Activated naive CD4-positive, alpha-beta T cell treated with anti-CD3 and anti-CD28 coated beads, Interleukin-2, amount 10 ng/mL, durations not matched to agents 7 days and 5 days (primary cell): ENCODE results near the gene AFM.
A peak's percentile ranks its signal among the peaks of the same experiment; 100 is the strongest.

Source experiments
- CTCF ChIA-PET: fragments of 350-600 bp; sonication (Branson Sonifier 250); formaldehyde crosslinking; loops from one replicate; lab custom pipeline; 2021; ENCODE audit warnings: antibody characterized with exemption; lab: Charles Lee
- DNase-seq: peaks from one replicate; pipeline ENCODE4 v3.0.0-alpha.2; 2020
- H3K27ac Mint-ChIP-seq: one replicate; pipeline ENCODE4 v1.8.0; 2021; ENCODE audit warnings: mild to moderate bottlenecking, moderate library complexity, mixed read lengths
- H3K27me3 Mint-ChIP-seq: one replicate; pipeline ENCODE4 v1.8.0; 2021; ENCODE audit warnings: mild to moderate bottlenecking, mixed read lengths
- H3K36me3 Mint-ChIP-seq: one replicate; pipeline ENCODE4 v1.8.0; 2021; ENCODE audit warnings: mixed read lengths
- H3K4me1 Mint-ChIP-seq: one replicate; pipeline ENCODE4 v1.8.0; 2021; ENCODE audit warnings: mixed read lengths
- H3K4me3 Mint-ChIP-seq: one replicate; pipeline ENCODE4 v1.8.0; 2021; ENCODE audit warnings: mild to moderate bottlenecking, moderate library complexity, mixed read lengths
- H3K9me3 Mint-ChIP-seq: one replicate; pipeline ENCODE4 v1.8.0; 2021; ENCODE audit warnings: mixed read lengths

AFM gene

GRCh38 chr4:73458184-73459047, 23.1 kb upstream of the AFM start:
- no peaks in the 10 kb centered on the region for H3K36me3 Mint-ChIP-seq
- H3K9me3 Mint-ChIP-seq = no peaks in the 10 kb centered on the region
- no peak overlapping the region for H3K4me3 Mint-ChIP-seq
- peaks cover 4% of the 10 kb centered on the region for H3K27me3 Mint-ChIP-seq
- DNase-seq = no peak
- H3K27ac Mint-ChIP-seq = no peak overlapping the region
- H3K4me1 Mint-ChIP-seq = no peaks in the 10 kb centered on the region
- CTCF ChIA-PET = interaction anchor here (1.3 kb wide), 1 partner anchor 13 kb away, joined by 6 read pairs; no protein-coding TSS in a partner anchor

DNA sequence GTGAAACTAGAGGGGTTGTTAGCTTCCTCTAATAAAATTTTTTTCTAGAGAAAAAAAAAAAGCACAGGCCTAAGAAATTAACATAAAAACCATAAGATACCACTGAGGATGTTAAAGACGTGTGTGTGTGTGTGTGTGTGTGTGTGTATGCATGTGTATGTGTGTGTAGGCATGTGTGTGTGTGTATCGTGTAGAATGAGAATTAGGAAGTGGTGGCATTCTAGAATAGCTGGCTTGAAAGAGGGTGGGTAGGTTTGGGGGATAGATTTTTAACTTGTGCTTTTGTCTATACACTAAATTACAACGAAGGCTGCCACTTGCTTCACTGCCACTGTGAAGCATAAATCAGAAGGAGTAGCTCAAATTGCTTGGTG, 22.5 kb upstream of the AFM start:
- Mint-ChIP-seq H3K27me3 (peaks cover 4% of the 10 kb centered on the region), H3K27ac (no peak overlapping the region), H3K36me3 (no peaks in the 10 kb centered on the region), H3K4me1 (no peaks in the 10 kb centered on the region), H3K9me3 (no peaks in the 10 kb centered on the region), H3K4me3 (no peak overlapping the region)
- no peak for DNase-seq
- CTCF ChIA-PET = interaction anchor here (1.3 kb wide), 1 partner anchor 13 kb away, joined by 6 read pairs; no protein-coding TSS in a partner anchor

GRCh38 chr4:73460913-73461522, 20.5 kb upstream of the AFM start:
- Mint-ChIP-seq H3K4me1 (no peaks in the 10 kb centered on the region), H3K27me3 (peaks cover 4% of the 10 kb centered on the region), H3K36me3 (no peaks in the 10 kb centered on the region), H3K9me3 (no peaks in the 10 kb centered on the region), H3K4me3 (no peak overlapping the region), H3K27ac (no peak overlapping the region)
- no peak for DNase-seq
- CTCF ChIA-PET = no interaction called here

GRCh38 chr4:73468170-73468569, 13.4 kb upstream of the AFM start:
- no peaks in the 10 kb centered on the region for H3K9me3 Mint-ChIP-seq
- H3K27ac Mint-ChIP-seq = no peak overlapping the region
- no peak overlapping the region for H3K4me3 Mint-ChIP-seq
- no peaks in the 10 kb centered on the region for H3K4me1 Mint-ChIP-seq
- no peaks in the 10 kb centered on the region for H3K27me3 Mint-ChIP-seq
- CTCF ChIA-PET = no interaction called here
- no peaks in the 10 kb centered on the region for H3K36me3 Mint-ChIP-seq
- DNase-seq = no peak

GRCh38 chr4:73470728-73471127, 10.8 kb upstream of the AFM start:
- peaks cover 2% of the 10 kb centered on the region for H3K9me3 Mint-ChIP-seq
- H3K4me1 Mint-ChIP-seq = no peaks in the 10 kb centered on the region
- no peak overlapping the region for H3K4me3 Mint-ChIP-seq
- no peak overlapping the region for H3K27ac Mint-ChIP-seq
- no peaks in the 10 kb centered on the region for H3K27me3 Mint-ChIP-seq
- H3K36me3 Mint-ChIP-seq = no peaks in the 10 kb centered on the region
- no peak for DNase-seq
- CTCF ChIA-PET = no interaction called here

- Mint-ChIP-seq H3K27ac (no peak overlapping the region), H3K4me3 (no peak overlapping the region), H3K9me3 (peaks cover 4% of the 10 kb centered on the region), H3K4me1 (no peaks in the 10 kb centered on the region), H3K27me3 (no peaks in the 10 kb centered on the region), H3K36me3 (no peaks in the 10 kb centered on the region)
- DNase-seq = no peak
- CTCF ChIA-PET = no interaction called here
Measured at GRCh38 chr4:73477176-73477575, 4.4 kb upstream of the AFM start.

GRCh38 chr4:73479323-73479722, 2.2 kb upstream of the AFM start:
- no peaks in the 10 kb centered on the region for H3K36me3 Mint-ChIP-seq
- DNase-seq = no peak
- CTCF ChIA-PET = no interaction called here
- no peak overlapping the region for H3K27ac Mint-ChIP-seq
- H3K9me3 Mint-ChIP-seq = peaks cover 2% of the 10 kb centered on the region
- H3K27me3 Mint-ChIP-seq = no peaks in the 10 kb centered on the region
- no peak overlapping the region for H3K4me3 Mint-ChIP-seq
- no peaks in the 10 kb centered on the region for H3K4me1 Mint-ChIP-seq

DNA sequence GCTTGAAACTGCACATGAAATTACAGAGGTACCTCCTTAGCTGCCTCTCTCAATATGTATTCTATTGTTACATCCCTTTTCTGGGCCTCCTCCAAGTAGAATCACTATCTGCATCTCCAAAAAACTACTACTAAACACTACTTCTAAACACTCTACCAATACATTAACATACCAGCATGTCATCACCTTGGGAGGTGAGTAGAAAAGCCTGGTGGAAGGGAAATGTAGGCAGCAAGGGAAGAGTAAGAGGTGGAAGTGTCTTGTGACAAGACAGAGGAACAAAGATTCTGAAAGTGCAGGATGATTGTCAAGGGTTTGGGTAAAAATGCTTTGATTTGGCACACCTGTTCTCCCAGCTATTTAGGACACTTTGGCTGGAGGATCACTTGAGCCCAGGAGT, 3.5 kb downstream of the AFM start:
- no peak overlapping the region for H3K4me3 Mint-ChIP-seq
- no peaks in the 10 kb centered on the region for H3K4me1 Mint-ChIP-seq
- H3K27me3 Mint-ChIP-seq = peaks cover 4% of the 10 kb centered on the region
- DNase-seq = no peak
- H3K36me3 Mint-ChIP-seq = no peaks in the 10 kb centered on the region
- H3K9me3 Mint-ChIP-seq = no peaks in the 10 kb centered on the region
- H3K27ac Mint-ChIP-seq = peak overlapping the region; percentile 81
- CTCF ChIA-PET = no interaction called here

GRCh38 chr4:73485596-73485995, 4.1 kb downstream of the AFM start:
- CTCF ChIA-PET = no interaction called here
- DNase-seq = no peak
- peaks cover 4% of the 10 kb centered on the region for H3K27me3 Mint-ChIP-seq
- no peaks in the 10 kb centered on the region for H3K9me3 Mint-ChIP-seq
- peak overlapping the region; percentile 81 for H3K27ac Mint-ChIP-seq
- no peak overlapping the region for H3K4me3 Mint-ChIP-seq
- no peaks in the 10 kb centered on the region for H3K36me3 Mint-ChIP-seq
- H3K4me1 Mint-ChIP-seq = no peaks in the 10 kb centered on the region

- no peaks in the 10 kb centered on the region for H3K36me3 Mint-ChIP-seq
- peaks cover 4% of the 10 kb centered on the region for H3K27me3 Mint-ChIP-seq
- no peaks in the 10 kb centered on the region for H3K4me1 Mint-ChIP-seq
- H3K4me3 Mint-ChIP-seq = no peak overlapping the region
- no peaks in the 10 kb centered on the region for H3K9me3 Mint-ChIP-seq
- DNase-seq = no peak
- CTCF ChIA-PET = no interaction called here
- H3K27ac Mint-ChIP-seq = no peak overlapping the region
Measured at GRCh38 chr4:73486497-73486896, 5.0 kb downstream of the AFM start.

GRCh38 chr4:73487233-73487632, 5.7 kb downstream of the AFM start:
- Mint-ChIP-seq H3K4me1 (no peaks in the 10 kb centered on the region), H3K4me3 (no peak overlapping the region), H3K27me3 (peaks cover 4% of the 10 kb centered on the region), H3K27ac (no peak overlapping the region), H3K36me3 (no peaks in the 10 kb centered on the region), H3K9me3 (no peaks in the 10 kb centered on the region)
- no peak for DNase-seq
- CTCF ChIA-PET = no interaction called here

GRCh38 chr4:73499996-73500765, 18.6 kb downstream of the AFM start:
- Mint-ChIP-seq H3K27me3 (no peaks in the 10 kb centered on the region), H3K4me1 (no peaks in the 10 kb centered on the region), H3K9me3 (no peaks in the 10 kb centered on the region), H3K36me3 (no peaks in the 10 kb centered on the region), H3K4me3 (no peak overlapping the region), H3K27ac (no peak overlapping the region)
- no peak for DNase-seq
- CTCF ChIA-PET = no interaction called here

GRCh38 chr4:73501664-73502265, 20.2 kb downstream of the AFM start:
- CTCF ChIA-PET = interaction anchor here (0.7 kb wide), 1 partner anchor 17 kb away, joined by 3 read pairs; no protein-coding TSS in a partner anchor
- Mint-ChIP-seq H3K9me3 (no peaks in the 10 kb centered on the region), H3K27me3 (no peaks in the 10 kb centered on the region), H3K4me3 (no peak overlapping the region), H3K4me1 (no peaks in the 10 kb centered on the region), H3K36me3 (no peaks in the 10 kb centered on the region), H3K27ac (no peak overlapping the region)
- DNase-seq = no peak

- Mint-ChIP-seq H3K36me3 (no peaks in the 10 kb centered on the region), H3K4me3 (no peak overlapping the region), H3K9me3 (no peaks in the 10 kb centered on the region), H3K27me3 (no peaks in the 10 kb centered on the region), H3K4me1 (no peaks in the 10 kb centered on the region), H3K27ac (no peak overlapping the region)
- CTCF ChIA-PET = no interaction called here
- DNase-seq = no peak
Measured at GRCh38 chr4:73505567-73505966, 24.0 kb downstream of the AFM start.
